Measurements from ENCODE around the gene PPP4R1.
A peak's percentile ranks its signal among the peaks of the same experiment; 100 is the strongest.

Gene PPP4R1

DNA sequence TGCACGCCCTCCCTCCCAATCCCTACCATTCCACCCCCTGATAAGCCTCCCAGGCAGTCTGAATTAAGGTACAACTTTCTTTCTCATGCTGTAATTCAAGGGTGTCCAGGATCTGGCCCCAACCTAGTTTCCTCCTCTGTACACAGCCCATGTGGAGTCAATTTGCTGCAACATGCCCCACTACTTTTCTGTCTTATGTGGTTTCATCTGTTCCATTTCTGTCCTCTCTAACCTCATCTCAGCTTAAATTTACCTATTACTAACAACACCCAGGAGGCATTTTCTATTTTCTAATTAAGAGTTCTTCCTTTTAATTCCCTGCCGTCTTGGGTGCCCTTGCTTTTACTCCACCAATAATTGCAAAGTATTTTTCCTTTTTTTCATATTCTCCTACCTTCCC, 10.0 kb downstream of the PPP4R1 start:
- H2AFZ ChIP-seq (ENCODE audit: low read length) = no peak overlapping the region
- H3K4me2 ChIP-seq (ENCODE audit: low read depth, low read length, poor library complexity, severe bottlenecking) = peak overlapping the region; percentile 61
- H3F3A ChIP-seq (ENCODE audit: low read depth) = no peaks in the 10 kb centered on the region
- TF ChIP-seq, protein P1, sequence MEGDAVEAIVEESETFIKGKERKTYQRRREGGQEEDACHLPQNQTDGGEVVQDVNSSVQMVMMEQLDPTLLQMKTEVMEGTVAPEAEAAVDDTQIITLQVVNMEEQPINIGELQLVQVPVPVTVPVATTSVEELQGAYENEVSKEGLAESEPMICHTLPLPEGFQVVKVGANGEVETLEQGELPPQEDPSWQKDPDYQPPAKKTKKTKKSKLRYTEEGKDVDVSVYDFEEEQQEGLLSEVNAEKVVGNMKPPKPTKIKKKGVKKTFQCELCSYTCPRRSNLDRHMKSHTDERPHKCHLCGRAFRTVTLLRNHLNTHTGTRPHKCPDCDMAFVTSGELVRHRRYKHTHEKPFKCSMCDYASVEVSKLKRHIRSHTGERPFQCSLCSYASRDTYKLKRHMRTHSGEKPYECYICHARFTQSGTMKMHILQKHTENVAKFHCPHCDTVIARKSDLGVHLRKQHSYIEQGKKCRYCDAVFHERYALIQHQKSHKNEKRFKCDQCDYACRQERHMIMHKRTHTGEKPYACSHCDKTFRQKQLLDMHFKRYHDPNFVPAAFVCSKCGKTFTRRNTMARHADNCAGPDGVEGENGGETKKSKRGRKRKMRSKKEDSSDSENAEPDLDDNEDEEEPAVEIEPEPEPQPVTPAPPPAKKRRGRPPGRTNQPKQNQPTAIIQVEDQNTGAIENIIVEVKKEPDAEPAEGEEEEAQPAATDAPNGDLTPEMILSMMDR (conservative IDR thresholded peaks at IDR 0.05; ENCODE audit: low read length) = no peak
- no peak for TF ChIP-seq EZH2phosphoT487 (IDR thresholded peaks at IDR 0.05; ENCODE audit: borderline replicate concordance)
- H3K27me3 ChIP-seq (ENCODE audit: insufficient read depth, low read length, poor library complexity, severe bottlenecking) = no peaks in the 10 kb centered on the region
- H3K9ac ChIP-seq (ENCODE audit: low read depth, low read length, poor library complexity, severe bottlenecking) = no peak overlapping the region
- H3K4me3 ChIP-seq (ENCODE audit: low read length, poor library complexity, severe bottlenecking) = no peak overlapping the region
- H4K20me1 ChIP-seq (ENCODE audit: insufficient read depth, low read length, poor library complexity, severe bottlenecking) = peaks cover 61% of the 10 kb centered on the region
- H3K79me2 ChIP-seq (ENCODE audit: insufficient read depth, low read length) = peaks cover 95% of the 10 kb centered on the region
- no peaks in the 10 kb centered on the region for H3K9me2 ChIP-seq (replicated peaks; ENCODE audit: low read depth, low read length)
- H3K36me3 ChIP-seq (ENCODE audit: insufficient read depth, low read length) = peaks cover 15% of the 10 kb centered on the region; the same call in 1 of the 2 replicates
- peaks cover 37% of the 10 kb centered on the region for H3K4me1 ChIP-seq (ENCODE audit: insufficient read depth, low read length, poor library complexity, severe bottlenecking)
- H3K9me3 ChIP-seq (ENCODE audit: insufficient read depth, low read depth, low read length) = peaks cover 14% of the 10 kb centered on the region

GRCh38 chr18:9599328-9599727, 15.0 kb downstream of the PPP4R1 start:
- H3K9me3 ChIP-seq (ENCODE audit: insufficient read depth, low read depth, low read length) = peaks cover 21% of the 10 kb centered on the region
- H3K4me2 ChIP-seq (ENCODE audit: low read depth, low read length, poor library complexity, severe bottlenecking) = no peak overlapping the region
- H3K4me3 ChIP-seq (ENCODE audit: low read length, poor library complexity, severe bottlenecking) = no peak overlapping the region
- no peak overlapping the region for H2AFZ ChIP-seq (ENCODE audit: low read length)
- peaks cover 94% of the 10 kb centered on the region for H3K79me2 ChIP-seq (ENCODE audit: insufficient read depth, low read length)
- H3K27me3 ChIP-seq (ENCODE audit: insufficient read depth, low read length, poor library complexity, severe bottlenecking) = no peaks in the 10 kb centered on the region
- no peak for TF ChIP-seq EZH2phosphoT487 (IDR thresholded peaks at IDR 0.05; ENCODE audit: borderline replicate concordance)
- TF ChIP-seq, protein P1 (conservative IDR thresholded peaks at IDR 0.05; ENCODE audit: low read length) = no peak
- no peaks in the 10 kb centered on the region for H3F3A ChIP-seq (ENCODE audit: low read depth)
- H3K9ac ChIP-seq (ENCODE audit: low read depth, low read length, poor library complexity, severe bottlenecking) = no peak overlapping the region
- H4K20me1 ChIP-seq (ENCODE audit: insufficient read depth, low read length, poor library complexity, severe bottlenecking) = peaks cover 29% of the 10 kb centered on the region
- no peaks in the 10 kb centered on the region for H3K9me2 ChIP-seq (replicated peaks; ENCODE audit: low read depth, low read length)
- peaks cover 19% of the 10 kb centered on the region for H3K4me1 ChIP-seq (ENCODE audit: insufficient read depth, low read length, poor library complexity, severe bottlenecking)
- H3K36me3 ChIP-seq (ENCODE audit: insufficient read depth, low read length) = peaks cover 26% of the 10 kb centered on the region

GRCh38 chr18:9597609-9598008, 16.8 kb downstream of the PPP4R1 start:
- Histone ChIP-seq H3K36me3 (ENCODE audit: insufficient read depth, low read length) (peaks cover 33% of the 10 kb centered on the region), H2AFZ (ENCODE audit: low read length) (no peak overlapping the region), H3K9me2 (replicated peaks; ENCODE audit: low read depth, low read length) (no peaks in the 10 kb centered on the region), H3K4me2 (ENCODE audit: low read depth, low read length, poor library complexity, severe bottlenecking) (no peak overlapping the region), H3K9me3 (ENCODE audit: insufficient read depth, low read depth, low read length) (peaks cover 21% of the 10 kb centered on the region), H3K79me2 (ENCODE audit: insufficient read depth, low read length) (peaks cover 79% of the 10 kb centered on the region), H3F3A (ENCODE audit: low read depth) (no peaks in the 10 kb centered on the region), H3K4me3 (ENCODE audit: low read length, poor library complexity, severe bottlenecking) (no peak overlapping the region), H3K4me1 (ENCODE audit: insufficient read depth, low read length, poor library complexity, severe bottlenecking) (peaks cover 15% of the 10 kb centered on the region), H4K20me1 (ENCODE audit: insufficient read depth, low read length, poor library complexity, severe bottlenecking) (peaks cover 16% of the 10 kb centered on the region), H3K9ac (ENCODE audit: low read depth, low read length, poor library complexity, severe bottlenecking) (no peak overlapping the region), H3K27me3 (ENCODE audit: insufficient read depth, low read length, poor library complexity, severe bottlenecking) (no peaks in the 10 kb centered on the region)
- TF ChIP-seq, protein P1 (conservative IDR thresholded peaks at IDR 0.05; ENCODE audit: low read length) = no peak
- TF ChIP-seq EZH2phosphoT487 (IDR thresholded peaks at IDR 0.05; ENCODE audit: borderline replicate concordance) = no peak

Measured in Loucy (cell line).